K562 (cell line): ENCODE data around the gene ZNF30. TPM values are rescaled to one million over a fixed set of nuclear protein-coding genes. Genes with fewer than 3 reads are reported as not detected.

Experiments used
- ATF7 ChIP-seq: fragments of 450-650 bp; IDR thresholded peaks from 2 replicates; pipeline ENCODE4 v1.7.1; 2014; ENCODE audit warnings: mild to moderate bottlenecking, moderate library complexity
- C11orf30 ChIP-seq: fragments of 450-650 bp; IDR thresholded peaks from 2 replicates; pipeline ENCODE4 v1.6.1; 2016; ENCODE audit warnings: low read depth, mild to moderate bottlenecking
- DEAF1 ChIP-seq: fragments of 450-650 bp; formaldehyde crosslinking; IDR thresholded peaks from 2 replicates; pipeline ENCODE4 v1.4.0; 2020; ENCODE audit warnings: mild to moderate bottlenecking, moderate library complexity
- ERF ChIP-seq: fragments of 450-650 bp; formaldehyde crosslinking; IDR thresholded peaks from 2 replicates; pipeline ENCODE4 v1.4.0; 2020; ENCODE audit warnings: mild to moderate bottlenecking, mixed read lengths
- GMEB1 ChIP-seq: fragments of 250-450 bp; sonication (Bioruptor Pico); IDR thresholded peaks from 2 replicates; pipeline ENCODE4 v1.4.0; 2020; ENCODE audit warnings: mild to moderate bottlenecking
- GTF2E2 ChIP-seq: fragments of 200-800 bp; sonication (Bioruptor generic); IDR thresholded peaks from 2 replicates; pipeline ENCODE4 v1.6.1; 2016; ENCODE audit warnings: missing genetic modification characterization, missing compliant biosample characterization
- IRF1 ChIP-seq: sonication (generic); formaldehyde crosslinking; IDR thresholded peaks from 2 replicates; pipeline ENCODE4 v1.8.0; 2022; ENCODE audit warnings: missing genetic modification reagents, mild to moderate bottlenecking, borderline replicate concordance
- KDM5B ChIP-seq: fragments of 200-600 bp; sonication (generic); IDR thresholded peaks from 2 replicates; pipeline ENCODE4 v1.6.1; 2012; ENCODE audit warnings: low read depth, mild to moderate bottlenecking, moderate library complexity, low read length, control low read depth, inconsistent platforms; ENCODE audit not compliant: insufficient replicate concordance
- MAFK ChIP-seq: IDR thresholded peaks from 2 replicates; pipeline ENCODE4 v1.6.1; 2011; ENCODE audit warnings: low read length, improper control_type of control experiment
- NFIX ChIP-seq: fragments of 250-450 bp; sonication (Bioruptor Pico); IDR thresholded peaks from 2 replicates; pipeline ENCODE4 v1.4.0; 2020; ENCODE audit warnings: low read depth, mild to moderate bottlenecking, moderate library complexity
- SNAPC5 ChIP-seq: fragments of 250-450 bp; sonication (Bioruptor Pico); IDR thresholded peaks from 2 replicates; pipeline ENCODE4 v1.8.0; 2021; ENCODE audit warnings: moderate library complexity, mild to moderate bottlenecking, inconsistent platforms
- ZFP30 ChIP-seq: fragments of 250-450 bp; sonication (Bioruptor Pico); IDR thresholded peaks from 2 replicates; pipeline ENCODE4 v1.8.0; 2022; ENCODE audit warnings: moderate library complexity, mild to moderate bottlenecking, inconsistent platforms, borderline replicate concordance
- ZNF609 ChIP-seq: sonication (generic); formaldehyde crosslinking; IDR thresholded peaks from 2 replicates; pipeline ENCODE4 v1.8.1; 2023; ENCODE audit warnings: missing genetic modification reagents, mild to moderate bottlenecking, borderline replicate concordance
- ZNF830 ChIP-seq: fragments of 250-450 bp; sonication (Bioruptor Pico); IDR thresholded peaks from 2 replicates; pipeline ENCODE4 v1.5.0; 2021; ENCODE audit warnings: mild to moderate bottlenecking
- polyA plus RNA-seq, 8 experiments: library from polyadenylated mRNA; depleted of rRNA in 4 of 8; stranded (reverse) in 5 of 8; unstranded in 3 of 8; fragments of >200 nt; fragmentation: Nextera tagmentation in 2 of 8; fragmentation: Illumina TruSeq in 1 of 8; extraction: Ambion mirVana in 2 of 8; extraction: Trizol in 1 of 8; gene quantifications; 2 replicates each; pipeline versions ENCODE4 v1.2.1 to v1.2.3, GENCODE V29; 2011 to 2014; ENCODE audit warnings: inconsistent platforms in 1 of 8, missing spikeins in 1 of 8
- total RNA-seq, 7 experiments: library from RNA; depleted of rRNA in 6 of 7; stranded (reverse); fragments of >200 nt in 6 of 7; fragmentation: Illumina TruSeq in 2 of 7; extraction: Trizol in 2 of 7; gene quantifications; 2 replicates each; pipeline versions ENCODE4 v1.2.1 to v1.2.3, GENCODE V29; 2011 to 2021; ENCODE audit warnings: low replicate concordance in 1 of 7
- TF ChIP-seq, protein P1 (sequence below): sonication (generic); formaldehyde crosslinking; IDR thresholded peaks from 2 replicates; pipeline ENCODE4 v1.8.1; 2022; ENCODE audit warnings: missing genetic modification reagents

Gene ZNF30
- total and polyA plus RNA-seq, 9 of the 15 experiments (the other 6 are each of a cell fraction or from before 2014, with no cell fraction given) = 7.3 to 13.4 (median 10.6) TPM

- TF ChIP-seq GMEB1 (CRISPR knock-in tag) (no peak), KDM5B (no peak), ZNF830 (CRISPR knock-in tag) (no peak), IRF1 (CRISPR knock-in tag) (no peak), ZFP30 (CRISPR knock-in tag) (no peak), ATF7 (no peak), GTF2E2 (no peak), C11orf30 (no peak), NFIX (CRISPR knock-in tag) (no peak), DEAF1 (CRISPR knock-in tag) (no peak), ZNF609 (CRISPR knock-in tag) (no peak), ERF (CRISPR knock-in tag) (no peak), SNAPC5 (CRISPR knock-in tag) (no peak), MAFK (no peak)
- TF ChIP-seq, protein P1, sequence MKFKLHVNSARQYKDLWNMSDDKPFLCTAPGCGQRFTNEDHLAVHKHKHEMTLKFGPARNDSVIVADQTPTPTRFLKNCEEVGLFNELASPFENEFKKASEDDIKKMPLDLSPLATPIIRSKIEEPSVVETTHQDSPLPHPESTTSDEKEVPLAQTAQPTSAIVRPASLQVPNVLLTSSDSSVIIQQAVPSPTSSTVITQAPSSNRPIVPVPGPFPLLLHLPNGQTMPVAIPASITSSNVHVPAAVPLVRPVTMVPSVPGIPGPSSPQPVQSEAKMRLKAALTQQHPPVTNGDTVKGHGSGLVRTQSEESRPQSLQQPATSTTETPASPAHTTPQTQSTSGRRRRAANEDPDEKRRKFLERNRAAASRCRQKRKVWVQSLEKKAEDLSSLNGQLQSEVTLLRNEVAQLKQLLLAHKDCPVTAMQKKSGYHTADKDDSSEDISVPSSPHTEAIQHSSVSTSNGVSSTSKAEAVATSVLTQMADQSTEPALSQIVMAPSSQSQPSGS = no peak
Observed at GRCh38 chr19:34910770-34911169, 15.9 kb upstream of the ZNF30 start (continued).
